Astrocyte of the cerebellum (primary cell): Measurements from ENCODE around the gene HS3ST1.

ENCODE experiments used
- DNase-seq: peaks from one replicate; pipeline ENCODE4 v3.0.0-alpha.2; 2011; ENCODE audit warnings: low read depth
- H3K4me3 ChIP-seq: 2 replicates; pipeline ENCODE4 v1.5.1; 2011; ENCODE audit warnings: mild to moderate bottlenecking, low read depth, low read length, moderate library complexity
- CTCF ChIP-seq: IDR thresholded peaks from 2 replicates; pipeline ENCODE4 v1.5.1; 2012; ENCODE audit warnings: low read length, low read depth, moderate library complexity, mild to moderate bottlenecking; ENCODE audit errors: missing control alignments
- in situ Hi-C: cut with HindIII; loops from 2 replicates; pipeline ENCODE4 v1.10.0; 2017; ENCODE audit warnings: low sequenced_read_pairs

Gene HS3ST1

GRCh38 chr4:11455201-11455835 lies 26.6 kb upstream of the HS3ST1 start:
- no peak overlapping the region for H3K4me3 ChIP-seq
- DNase-seq, result no peak
- TF ChIP-seq CTCF, result no peak
- in situ Hi-C loops, result no loop called here

GRCh38 chr4:11451716-11452115 lies 23.0 kb upstream of the HS3ST1 start:
- H3K4me3 ChIP-seq, result no peak overlapping the region
- in situ Hi-C loops, result no loop called here
- DNase-seq, result no peak
- TF ChIP-seq CTCF, result no peak

- H3K4me3 ChIP-seq, result no peak overlapping the region
- TF ChIP-seq CTCF, result no peak
- in situ Hi-C loops, result no loop called here
- no peak for DNase-seq
Observed at GRCh38 chr4:11446155-11446811, 17.6 kb upstream of the HS3ST1 start.

GRCh38 chr4:11441194-11441556 lies 12.5 kb upstream of the HS3ST1 start:
- in situ Hi-C loops, result no loop called here
- no peak for DNase-seq

GRCh38 chr4:11440481-11441193 lies 11.9 kb upstream of the HS3ST1 start:
- no peak for DNase-seq
- in situ Hi-C loops, result no loop called here
- no peak overlapping the region for H3K4me3 ChIP-seq
- no peak for TF ChIP-seq CTCF

More at GRCh38 chr4:11441194-11441556, 12.5 kb upstream of the HS3ST1 start:
- no peak overlapping the region for H3K4me3 ChIP-seq
- TF ChIP-seq CTCF, result no peak

- no peak for TF ChIP-seq CTCF
- in situ Hi-C loops, result no loop called here
- no peak overlapping the region for H3K4me3 ChIP-seq
- DNase-seq, result no peak
Observed at GRCh38 chr4:11439836-11440235, 11.1 kb upstream of the HS3ST1 start.
